AG04449 (cell line): Measurements from ENCODE around the gene PRDM16.

Experiments
- CTCF ChIA-PET: fragments of 350-600 bp; formaldehyde crosslinking; extraction: SDS; loops from one replicate; lab custom pipeline; 2021; ENCODE audit warnings: antibody characterized with exemption; lab: Yijun Ruan, JAX
- POLR2A ChIA-PET: fragments of 400-600, 350-600 bp; formaldehyde crosslinking; extraction: SDS; loops from one replicate; lab custom pipeline; 2020; ENCODE audit warnings: antibody characterized with exemption, inconsistent platforms; lab: Yijun Ruan, JAX
- DNase-seq: peaks from one replicate; pipeline ENCODE4 v3.0.0-alpha.2; 2010; ENCODE audit warnings: low read depth, low spot score
- H3K4me3 ChIP-seq: 2 replicates; pipeline ENCODE4 v1.5.1; 2011; ENCODE audit warnings: low read depth, mild to moderate bottlenecking, control low read depth, low read length
- TF ChIP-seq, protein P1 (sequence below): IDR thresholded peaks from one replicate; pipeline ENCODE4 v1.5.1; 2011; ENCODE audit warnings: mild to moderate bottlenecking, moderate library complexity, low read length, control low read depth, inconsistent platforms; ENCODE audit not compliant: insufficient read depth; ENCODE audit errors: missing control alignments

PRDM16 gene

GRCh38 chr1:3101124-3101939 is 32.3 kb downstream of the PRDM16 start:
- H3K4me3 ChIP-seq, result no peak overlapping the region
- TF ChIP-seq, protein P1, sequence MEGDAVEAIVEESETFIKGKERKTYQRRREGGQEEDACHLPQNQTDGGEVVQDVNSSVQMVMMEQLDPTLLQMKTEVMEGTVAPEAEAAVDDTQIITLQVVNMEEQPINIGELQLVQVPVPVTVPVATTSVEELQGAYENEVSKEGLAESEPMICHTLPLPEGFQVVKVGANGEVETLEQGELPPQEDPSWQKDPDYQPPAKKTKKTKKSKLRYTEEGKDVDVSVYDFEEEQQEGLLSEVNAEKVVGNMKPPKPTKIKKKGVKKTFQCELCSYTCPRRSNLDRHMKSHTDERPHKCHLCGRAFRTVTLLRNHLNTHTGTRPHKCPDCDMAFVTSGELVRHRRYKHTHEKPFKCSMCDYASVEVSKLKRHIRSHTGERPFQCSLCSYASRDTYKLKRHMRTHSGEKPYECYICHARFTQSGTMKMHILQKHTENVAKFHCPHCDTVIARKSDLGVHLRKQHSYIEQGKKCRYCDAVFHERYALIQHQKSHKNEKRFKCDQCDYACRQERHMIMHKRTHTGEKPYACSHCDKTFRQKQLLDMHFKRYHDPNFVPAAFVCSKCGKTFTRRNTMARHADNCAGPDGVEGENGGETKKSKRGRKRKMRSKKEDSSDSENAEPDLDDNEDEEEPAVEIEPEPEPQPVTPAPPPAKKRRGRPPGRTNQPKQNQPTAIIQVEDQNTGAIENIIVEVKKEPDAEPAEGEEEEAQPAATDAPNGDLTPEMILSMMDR, result no peak
- CTCF ChIA-PET, result no interaction called here
- POLR2A ChIA-PET, result no interaction called here
- no peak for DNase-seq

GRCh38 chr1:3102641-3103040 is 33.6 kb downstream of the PRDM16 start:
- no peak overlapping the region for H3K4me3 ChIP-seq
- POLR2A ChIA-PET, result no interaction called here
- TF ChIP-seq, protein P1, result no peak
- CTCF ChIA-PET, result no interaction called here
- no peak for DNase-seq

DNA sequence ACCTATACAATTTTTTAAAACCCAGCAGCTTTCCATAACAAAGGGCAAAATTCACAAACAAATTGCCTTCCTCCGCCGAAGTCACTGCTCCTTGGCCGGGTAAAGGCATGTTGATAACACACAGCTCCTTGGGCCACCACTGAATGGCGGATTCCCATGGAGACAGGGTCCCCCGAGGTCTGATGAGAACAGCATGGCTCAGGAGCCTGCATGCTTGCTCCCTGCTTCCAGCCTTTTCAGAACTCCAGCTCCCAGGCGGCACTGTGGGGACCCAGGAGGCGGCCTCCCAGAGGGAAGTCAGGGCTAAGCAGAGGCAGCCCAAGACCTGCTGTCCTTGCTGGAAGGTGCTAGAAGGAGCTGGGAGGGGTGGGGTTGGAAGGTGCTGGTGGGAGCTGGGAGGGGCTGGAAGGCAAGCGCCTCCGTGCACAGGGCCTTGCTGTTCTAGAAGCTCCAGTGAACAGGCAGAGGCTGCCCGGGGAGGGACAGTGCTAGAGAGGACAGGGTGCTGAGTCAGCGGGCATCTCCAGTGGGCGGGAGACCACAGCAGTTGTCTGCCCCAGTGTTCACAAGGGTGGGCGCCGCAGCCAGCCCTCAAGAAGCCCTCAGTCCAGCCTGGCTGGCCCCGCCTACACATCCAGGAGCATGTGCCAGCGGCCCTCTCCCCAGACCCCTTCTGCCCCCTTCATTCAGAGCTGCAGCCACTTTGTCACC is 35.1 kb downstream of the PRDM16 start:
- TF ChIP-seq, protein P1, result no peak
- no peak for DNase-seq
- H3K4me3 ChIP-seq, result no peak overlapping the region
- ChIA-PET CTCF (no interaction called here), POLR2A (no interaction called here)

- no peak overlapping the region for H3K4me3 ChIP-seq
- CTCF ChIA-PET, result no interaction called here
- POLR2A ChIA-PET, result no interaction called here
- TF ChIP-seq, protein P1, result no peak
- DNase-seq, result peak; percentile 2
Measured at GRCh38 chr1:3105167-3105863, 36.3 kb downstream of the PRDM16 start.

GRCh38 chr1:3106216-3106615 is 37.2 kb downstream of the PRDM16 start:
- TF ChIP-seq, protein P1, result no peak
- ChIA-PET CTCF (no interaction called here), POLR2A (no interaction called here)
- no peak for DNase-seq
- no peak overlapping the region for H3K4me3 ChIP-seq

DNA sequence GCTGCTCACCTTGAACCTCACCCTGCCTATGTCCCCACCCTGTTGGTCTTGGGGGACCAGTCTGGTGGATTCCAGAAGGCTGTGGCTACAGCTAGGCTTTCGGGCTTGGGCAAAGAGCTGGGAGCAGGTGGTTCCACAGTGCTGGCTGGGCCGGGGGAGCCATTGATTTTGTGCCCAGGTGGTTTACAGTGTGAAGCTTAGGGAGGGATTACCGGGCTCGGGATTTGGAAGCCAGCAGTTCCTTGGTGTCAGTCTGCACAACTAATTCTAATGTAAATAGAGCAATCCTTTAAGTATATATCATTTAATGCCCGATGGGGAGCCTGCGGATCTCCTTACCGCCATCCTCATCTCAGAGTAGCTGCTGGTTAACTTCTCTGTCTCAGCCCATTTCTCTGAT is 38.2 kb downstream of the PRDM16 start:
- CTCF ChIA-PET, result no interaction called here

More for the DNA sequence above, 38.2 kb downstream of the PRDM16 start:
- H3K4me3 ChIP-seq, result no peak overlapping the region
- POLR2A ChIA-PET, result interaction anchor here (0.6 kb wide), 1 partner anchor 517 kb away, joined by 3 read pairs; no protein-coding TSS in a partner anchor
- TF ChIP-seq, protein P1, result no peak
- DNase-seq, result no peak
